Epithelial cell of esophagus (primary cell): ENCODE measurements around the gene TTYH3.
"Not testable (repeated sequence)": the region's sequence is repeated elsewhere in the genome, so short reads cannot be mapped to it uniquely, and the experiment has no call there.

Experiments
- DNase-seq: peaks from one replicate; pipeline ENCODE4 v3.0.0; 2010; ENCODE audit warnings: low read depth
- H3K4me3 ChIP-seq: 2 replicates; pipeline ENCODE4 v1.5.1; 2011; ENCODE audit warnings: mild to moderate bottlenecking, low read length, control low read depth
- TF ChIP-seq, protein P1 (sequence below): IDR thresholded peaks from 2 replicates; pipeline ENCODE4 v1.5.1; 2011; ENCODE audit warnings: low read depth, mild to moderate bottlenecking, low read length, control low read depth, inconsistent platforms; ENCODE audit not compliant: insufficient read depth; ENCODE audit errors: missing control alignments

Gene TTYH3

GRCh38 chr7:2587778-2588177 lies 44.0 kb upstream of the TTYH3 start:
- TF ChIP-seq, protein P1, sequence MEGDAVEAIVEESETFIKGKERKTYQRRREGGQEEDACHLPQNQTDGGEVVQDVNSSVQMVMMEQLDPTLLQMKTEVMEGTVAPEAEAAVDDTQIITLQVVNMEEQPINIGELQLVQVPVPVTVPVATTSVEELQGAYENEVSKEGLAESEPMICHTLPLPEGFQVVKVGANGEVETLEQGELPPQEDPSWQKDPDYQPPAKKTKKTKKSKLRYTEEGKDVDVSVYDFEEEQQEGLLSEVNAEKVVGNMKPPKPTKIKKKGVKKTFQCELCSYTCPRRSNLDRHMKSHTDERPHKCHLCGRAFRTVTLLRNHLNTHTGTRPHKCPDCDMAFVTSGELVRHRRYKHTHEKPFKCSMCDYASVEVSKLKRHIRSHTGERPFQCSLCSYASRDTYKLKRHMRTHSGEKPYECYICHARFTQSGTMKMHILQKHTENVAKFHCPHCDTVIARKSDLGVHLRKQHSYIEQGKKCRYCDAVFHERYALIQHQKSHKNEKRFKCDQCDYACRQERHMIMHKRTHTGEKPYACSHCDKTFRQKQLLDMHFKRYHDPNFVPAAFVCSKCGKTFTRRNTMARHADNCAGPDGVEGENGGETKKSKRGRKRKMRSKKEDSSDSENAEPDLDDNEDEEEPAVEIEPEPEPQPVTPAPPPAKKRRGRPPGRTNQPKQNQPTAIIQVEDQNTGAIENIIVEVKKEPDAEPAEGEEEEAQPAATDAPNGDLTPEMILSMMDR: no peak
- H3K4me3 ChIP-seq: no peak overlapping the region
- no peak for DNase-seq

GRCh38 chr7:2589341-2589740 lies 42.4 kb upstream of the TTYH3 start:
- TF ChIP-seq, protein P1: no peak
- DNase-seq: no peak

DNA sequence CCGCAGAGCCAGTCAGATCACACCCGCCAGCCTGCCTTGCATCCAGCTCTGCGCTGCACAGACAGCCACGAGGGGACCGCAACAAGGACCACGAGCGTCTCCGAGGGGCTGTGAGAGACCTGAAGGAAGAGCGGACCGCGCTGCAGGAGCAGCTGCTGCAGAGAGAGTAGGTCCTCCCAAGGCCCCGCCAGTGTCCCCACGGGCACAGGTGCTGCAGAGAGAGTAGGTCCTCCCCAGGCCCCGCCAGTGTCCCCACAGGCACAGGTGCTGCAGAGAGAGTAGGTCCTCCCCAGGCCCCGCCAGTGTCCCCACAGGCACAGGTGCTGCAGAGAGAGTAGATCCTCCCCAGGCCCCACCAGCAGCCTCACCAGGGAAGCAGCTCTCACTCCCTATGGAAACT lies 41.8 kb upstream of the TTYH3 start:
- not testable (repeated sequence) for DNase-seq, H3K4me3 ChIP-seq

More at GRCh38 chr7:2589341-2589740, 42.4 kb upstream of the TTYH3 start:
- no peak overlapping the region for H3K4me3 ChIP-seq

DNA sequence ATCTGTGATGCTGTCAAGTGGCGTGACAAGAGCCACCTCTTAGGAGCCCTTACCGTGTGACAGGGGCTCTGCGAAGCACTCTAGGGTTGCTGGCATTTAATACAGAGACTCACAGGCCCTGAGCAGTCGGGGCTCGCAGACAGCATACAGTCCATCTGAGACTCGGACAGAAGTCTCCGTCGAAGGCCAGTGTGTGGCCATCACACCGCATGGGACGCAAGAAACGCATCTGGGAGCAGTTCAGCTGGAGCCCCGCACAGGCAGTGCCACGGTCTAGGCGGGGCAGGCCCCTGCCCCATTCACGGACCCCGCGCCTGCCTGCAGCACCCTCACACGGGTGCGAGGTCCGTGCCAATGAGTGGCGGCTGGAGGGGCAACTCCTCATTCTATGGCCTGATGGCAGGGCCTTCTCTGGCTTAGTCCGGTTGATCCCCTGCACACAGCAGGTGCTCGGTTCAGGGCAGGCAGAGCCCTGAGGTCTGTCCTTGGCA lies 39.4 kb upstream of the TTYH3 start:
- DNase-seq: no peak
- TF ChIP-seq, protein P1: no peak
- no peak overlapping the region for H3K4me3 ChIP-seq

DNA sequence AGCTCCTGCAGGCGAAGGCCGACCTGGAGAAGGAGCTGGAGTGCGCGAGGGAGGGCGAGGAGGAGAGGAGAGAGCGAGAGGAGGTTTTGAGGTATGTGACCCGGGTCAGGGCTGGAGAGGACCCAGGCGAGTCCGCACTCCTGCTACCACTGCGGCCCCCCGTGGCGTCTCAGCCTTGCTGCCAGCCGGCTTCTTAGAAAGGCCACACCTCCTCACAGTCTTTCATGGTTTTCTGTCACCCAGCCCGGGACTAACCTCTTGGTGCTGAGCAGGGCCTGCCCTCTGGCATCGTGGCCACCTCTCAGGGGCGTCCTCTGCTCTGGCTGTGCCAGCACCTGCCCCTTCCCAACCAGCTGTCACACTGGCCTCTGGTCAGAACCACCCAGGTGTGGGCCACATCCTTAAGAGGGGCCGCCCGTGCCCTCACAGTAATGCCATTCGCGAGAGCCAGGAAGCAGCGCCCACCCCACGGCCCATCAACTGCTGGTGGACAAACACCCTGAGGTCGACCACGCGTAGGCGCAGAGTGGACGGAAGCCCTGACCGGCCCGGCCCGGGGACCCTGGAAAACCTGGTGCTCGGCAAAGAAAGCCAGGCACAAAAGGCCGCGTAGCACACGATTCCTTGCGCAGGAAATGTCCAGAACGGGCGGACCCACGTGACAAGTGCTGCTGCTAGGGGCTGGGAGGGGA lies 38.6 kb upstream of the TTYH3 start:
- TF ChIP-seq, protein P1: no peak
- no peak overlapping the region for H3K4me3 ChIP-seq
- DNase-seq: no peak

DNA sequence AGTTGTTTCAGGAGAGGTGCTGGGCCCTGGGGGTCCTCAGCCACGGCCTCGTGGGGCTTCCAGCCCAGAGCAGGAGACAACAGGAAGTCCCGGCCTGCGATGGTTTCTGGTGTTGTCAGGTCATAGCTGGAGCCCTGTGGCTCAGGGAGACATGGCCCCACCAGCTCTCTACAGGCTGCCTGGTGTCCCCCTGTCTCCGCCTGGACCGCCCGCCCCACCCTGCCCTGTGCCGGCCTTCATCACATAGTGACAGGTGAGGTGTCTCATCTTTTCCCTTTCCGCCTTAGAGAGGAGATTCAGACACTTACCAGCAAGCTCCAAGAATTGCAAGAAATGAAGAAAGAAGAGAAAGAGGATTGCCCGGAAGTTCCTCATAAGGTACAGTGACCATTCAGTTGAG lies 37.2 kb upstream of the TTYH3 start:
- DNase-seq: no peak
- TF ChIP-seq, protein P1: no peak

GRCh38 chr7:2595258-2595860 lies 36.4 kb upstream of the TTYH3 start:
- DNase-seq: no peak
- H3K4me3 ChIP-seq: no peak overlapping the region
- TF ChIP-seq, protein P1: no peak

More for the DNA sequence above, 37.2 kb upstream of the TTYH3 start:
- H3K4me3 ChIP-seq: no peak overlapping the region
